ENCODE data around the gene SMIM24.

The SMIM24 gene

DNA sequence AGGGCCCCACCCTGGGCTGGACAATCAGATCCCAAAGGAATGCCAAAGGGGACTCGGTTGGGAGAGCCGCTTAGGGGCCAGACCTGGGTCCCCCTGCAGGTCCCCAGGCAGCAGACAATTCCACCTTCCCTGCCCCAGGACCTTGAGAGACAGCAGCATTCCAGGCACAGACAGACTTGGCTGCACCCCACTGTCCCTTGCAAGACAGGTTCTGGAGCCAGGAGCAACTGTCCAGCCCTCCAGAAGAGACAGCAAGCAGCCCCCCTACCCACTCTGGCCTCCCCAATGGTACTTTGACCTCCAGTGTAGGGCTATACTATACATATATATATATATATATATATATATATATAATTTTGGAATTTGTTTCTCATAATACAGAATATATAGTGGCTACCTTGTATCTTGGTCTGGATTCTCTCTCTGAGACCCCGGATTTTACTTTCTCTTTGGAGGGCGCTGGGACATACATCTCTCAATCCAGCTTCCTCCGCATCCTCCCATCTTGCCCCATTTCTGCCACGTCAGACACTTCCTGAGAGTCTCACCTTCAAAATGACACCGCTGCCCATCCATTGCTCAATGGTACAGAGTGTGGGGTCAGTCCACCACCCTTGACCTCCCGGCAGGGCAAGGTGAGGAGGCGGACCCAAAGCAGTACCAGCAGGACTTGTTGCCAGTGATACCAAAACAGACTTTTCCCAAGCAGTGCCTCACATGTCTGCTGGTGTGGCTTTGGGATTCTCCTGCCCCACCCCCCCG is 12.7 kb downstream of the SMIM24 start:
- TF ChIP-seq RAD21 (IDR thresholded peaks at IDR 0.05; ENCODE audit: low read depth): no peak
- no peak for TF ChIP-seq ZBTB7A (IDR thresholded peaks at IDR 0.05; ENCODE audit: low read depth)
- TF ChIP-seq TCF12 (IDR thresholded peaks at IDR 0.05; ENCODE audit: low read depth): no peak
- no peak for TF ChIP-seq TAF1 (IDR thresholded peaks at IDR 0.05; ENCODE audit: low read depth)
- no peak for TF ChIP-seq CREB1 (IDR thresholded peaks at IDR 0.05; ENCODE audit: low read depth)
- TF ChIP-seq, protein P1, sequence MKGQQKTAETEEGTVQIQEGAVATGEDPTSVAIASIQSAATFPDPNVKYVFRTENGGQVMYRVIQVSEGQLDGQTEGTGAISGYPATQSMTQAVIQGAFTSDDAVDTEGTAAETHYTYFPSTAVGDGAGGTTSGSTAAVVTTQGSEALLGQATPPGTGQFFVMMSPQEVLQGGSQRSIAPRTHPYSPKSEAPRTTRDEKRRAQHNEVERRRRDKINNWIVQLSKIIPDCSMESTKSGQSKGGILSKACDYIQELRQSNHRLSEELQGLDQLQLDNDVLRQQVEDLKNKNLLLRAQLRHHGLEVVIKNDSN (IDR thresholded peaks at IDR 0.05): no peak
- TF ChIP-seq EGR1 (IDR thresholded peaks at IDR 0.05): no peak
- TF ChIP-seq TEAD4 (IDR thresholded peaks at IDR 0.05): no peak
- TF ChIP-seq FOXM1 (IDR thresholded peaks at IDR 0.05; ENCODE audit: borderline replicate concordance, low read depth): no peak
- TF ChIP-seq, protein P2, sequence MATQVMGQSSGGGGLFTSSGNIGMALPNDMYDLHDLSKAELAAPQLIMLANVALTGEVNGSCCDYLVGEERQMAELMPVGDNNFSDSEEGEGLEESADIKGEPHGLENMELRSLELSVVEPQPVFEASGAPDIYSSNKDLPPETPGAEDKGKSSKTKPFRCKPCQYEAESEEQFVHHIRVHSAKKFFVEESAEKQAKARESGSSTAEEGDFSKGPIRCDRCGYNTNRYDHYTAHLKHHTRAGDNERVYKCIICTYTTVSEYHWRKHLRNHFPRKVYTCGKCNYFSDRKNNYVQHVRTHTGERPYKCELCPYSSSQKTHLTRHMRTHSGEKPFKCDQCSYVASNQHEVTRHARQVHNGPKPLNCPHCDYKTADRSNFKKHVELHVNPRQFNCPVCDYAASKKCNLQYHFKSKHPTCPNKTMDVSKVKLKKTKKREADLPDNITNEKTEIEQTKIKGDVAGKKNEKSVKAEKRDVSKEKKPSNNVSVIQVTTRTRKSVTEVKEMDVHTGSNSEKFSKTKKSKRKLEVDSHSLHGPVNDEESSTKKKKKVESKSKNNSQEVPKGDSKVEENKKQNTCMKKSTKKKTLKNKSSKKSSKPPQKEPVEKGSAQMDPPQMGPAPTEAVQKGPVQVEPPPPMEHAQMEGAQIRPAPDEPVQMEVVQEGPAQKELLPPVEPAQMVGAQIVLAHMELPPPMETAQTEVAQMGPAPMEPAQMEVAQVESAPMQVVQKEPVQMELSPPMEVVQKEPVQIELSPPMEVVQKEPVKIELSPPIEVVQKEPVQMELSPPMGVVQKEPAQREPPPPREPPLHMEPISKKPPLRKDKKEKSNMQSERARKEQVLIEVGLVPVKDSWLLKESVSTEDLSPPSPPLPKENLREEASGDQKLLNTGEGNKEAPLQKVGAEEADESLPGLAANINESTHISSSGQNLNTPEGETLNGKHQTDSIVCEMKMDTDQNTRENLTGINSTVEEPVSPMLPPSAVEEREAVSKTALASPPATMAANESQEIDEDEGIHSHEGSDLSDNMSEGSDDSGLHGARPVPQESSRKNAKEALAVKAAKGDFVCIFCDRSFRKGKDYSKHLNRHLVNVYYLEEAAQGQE (IDR thresholded peaks at IDR 0.05; ENCODE audit: low read depth): no peak
- no peak for TF ChIP-seq YY1 (IDR thresholded peaks at IDR 0.05; ENCODE audit: low read depth)
- TF ChIP-seq EP300 (IDR thresholded peaks at IDR 0.05; ENCODE audit: borderline replicate concordance): no peak
- no peak for TF ChIP-seq NFIC (IDR thresholded peaks at IDR 0.05)
- no peak for TF ChIP-seq CEBPB (IDR thresholded peaks at IDR 0.05)

GRCh38 chr19:3466635-3467034 is 13.7 kb downstream of the SMIM24 start:
- TF ChIP-seq, protein P1 (IDR thresholded peaks at IDR 0.05): no peak
- no peak for TF ChIP-seq EGR1 (IDR thresholded peaks at IDR 0.05)
- no peak for TF ChIP-seq NFIC (IDR thresholded peaks at IDR 0.05)
- TF ChIP-seq FOXM1 (IDR thresholded peaks at IDR 0.05; ENCODE audit: borderline replicate concordance, low read depth): no peak
- TF ChIP-seq MAX (IDR thresholded peaks at IDR 0.05): no peak
- TF ChIP-seq, protein P2 (IDR thresholded peaks at IDR 0.05; ENCODE audit: low read depth): no peak
- no peak for TF ChIP-seq CEBPB (IDR thresholded peaks at IDR 0.05)
- TF ChIP-seq TEAD4 (IDR thresholded peaks at IDR 0.05): no peak
- TF ChIP-seq ZBTB7A (IDR thresholded peaks at IDR 0.05; ENCODE audit: low read depth): no peak
- no peak for TF ChIP-seq RAD21 (IDR thresholded peaks at IDR 0.05; ENCODE audit: low read depth)
- no peak for TF ChIP-seq EP300 (IDR thresholded peaks at IDR 0.05; ENCODE audit: borderline replicate concordance)
- TF ChIP-seq TAF1 (IDR thresholded peaks at IDR 0.05; ENCODE audit: low read depth): no peak
- TF ChIP-seq TCF12 (IDR thresholded peaks at IDR 0.05; ENCODE audit: low read depth): no peak
- no peak for TF ChIP-seq YY1 (IDR thresholded peaks at IDR 0.05; ENCODE audit: low read depth)
- TF ChIP-seq CREB1 (IDR thresholded peaks at IDR 0.05; ENCODE audit: low read depth): no peak

DNA sequence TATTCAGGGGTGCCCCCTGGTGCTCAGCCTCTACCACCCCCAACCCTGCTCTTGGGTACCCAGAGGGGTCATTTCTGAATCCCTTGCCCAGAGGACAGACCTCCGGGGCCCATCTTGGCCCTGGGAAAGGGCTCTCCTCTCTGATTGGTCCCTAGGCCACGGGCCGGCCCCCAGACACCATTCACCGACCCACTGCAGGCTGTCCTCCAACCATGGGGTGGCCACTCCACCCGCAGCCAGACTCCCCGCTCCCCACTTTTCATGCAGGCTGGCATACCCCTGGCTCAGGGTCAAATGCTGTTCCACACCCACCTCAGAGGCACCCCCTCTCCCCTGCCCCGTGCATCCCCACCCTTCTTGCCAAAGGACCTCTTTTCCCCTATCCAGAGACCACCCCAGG is 14.8 kb downstream of the SMIM24 start:
- TF ChIP-seq RAD21 (IDR thresholded peaks at IDR 0.05; ENCODE audit: low read depth): no peak
- no peak for TF ChIP-seq ZBTB7A (IDR thresholded peaks at IDR 0.05; ENCODE audit: low read depth)
- no peak for TF ChIP-seq MAX (IDR thresholded peaks at IDR 0.05)
- TF ChIP-seq, protein P1 (IDR thresholded peaks at IDR 0.05): no peak
- no peak for TF ChIP-seq CREB1 (IDR thresholded peaks at IDR 0.05; ENCODE audit: low read depth)
- no peak for TF ChIP-seq TAF1 (IDR thresholded peaks at IDR 0.05; ENCODE audit: low read depth)
- TF ChIP-seq EGR1 (IDR thresholded peaks at IDR 0.05): no peak
- TF ChIP-seq, protein P2 (IDR thresholded peaks at IDR 0.05; ENCODE audit: low read depth): no peak
- TF ChIP-seq EP300 (IDR thresholded peaks at IDR 0.05; ENCODE audit: borderline replicate concordance): no peak
- no peak for TF ChIP-seq NFIC (IDR thresholded peaks at IDR 0.05)
